Measurements from ENCODE around the gene MED17.

MED17 gene

DNA sequence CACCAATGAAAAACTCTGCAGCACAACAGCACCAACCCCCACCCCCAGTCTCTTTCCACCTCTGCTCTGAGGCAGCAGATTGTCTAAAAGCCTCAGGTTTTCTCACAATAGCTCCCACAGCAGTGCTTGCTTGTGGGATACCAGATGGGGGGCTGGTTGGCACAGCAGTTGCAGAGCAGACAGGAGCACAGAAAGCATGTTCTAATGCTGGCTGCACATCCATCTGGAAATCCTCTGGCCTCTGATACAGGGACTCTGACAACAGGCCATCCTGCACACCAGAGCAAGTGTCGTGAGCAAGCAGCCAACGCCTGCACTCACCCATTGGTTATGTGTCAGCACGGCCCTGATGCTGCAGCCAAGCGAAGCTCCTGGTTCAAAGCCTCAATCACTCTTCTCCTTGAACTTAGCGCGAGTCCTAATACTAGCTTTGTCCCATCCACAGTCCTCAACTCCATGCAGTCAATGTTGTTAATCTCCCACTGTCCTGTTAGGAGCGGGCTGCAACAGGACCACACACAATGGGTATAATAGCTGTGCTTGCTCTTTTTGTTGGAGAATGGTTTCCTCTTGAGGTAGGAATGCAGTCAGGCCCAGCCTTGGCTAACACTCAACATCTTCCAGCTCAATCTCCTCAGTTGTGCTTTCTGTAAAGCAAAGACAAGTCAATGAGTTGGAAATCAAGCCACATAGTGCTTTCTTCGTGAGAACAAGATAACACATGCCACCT, 36.0 kb downstream of the MED17 start:
- DNase-seq: no peak

DNA sequence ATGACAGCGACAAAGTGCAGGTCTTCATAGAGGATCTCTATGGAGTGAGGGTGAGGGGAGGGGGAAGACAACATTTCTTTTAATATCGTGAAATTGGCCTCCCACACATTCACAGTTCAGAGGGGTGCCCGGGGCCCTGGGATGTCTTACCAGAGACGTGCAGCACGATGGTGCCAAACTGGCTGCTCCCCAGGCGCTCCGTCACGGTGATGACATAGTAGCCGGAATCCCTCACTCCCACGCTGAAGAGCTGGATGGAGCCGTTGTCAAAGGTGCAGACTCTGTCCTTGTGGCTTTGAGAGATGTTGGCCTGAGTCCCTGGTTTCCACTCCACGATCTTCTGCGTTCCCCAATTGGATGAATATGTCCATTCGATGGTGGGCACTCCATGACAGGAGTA, 36.8 kb downstream of the MED17 start:
- no peak for DNase-seq

DNA sequence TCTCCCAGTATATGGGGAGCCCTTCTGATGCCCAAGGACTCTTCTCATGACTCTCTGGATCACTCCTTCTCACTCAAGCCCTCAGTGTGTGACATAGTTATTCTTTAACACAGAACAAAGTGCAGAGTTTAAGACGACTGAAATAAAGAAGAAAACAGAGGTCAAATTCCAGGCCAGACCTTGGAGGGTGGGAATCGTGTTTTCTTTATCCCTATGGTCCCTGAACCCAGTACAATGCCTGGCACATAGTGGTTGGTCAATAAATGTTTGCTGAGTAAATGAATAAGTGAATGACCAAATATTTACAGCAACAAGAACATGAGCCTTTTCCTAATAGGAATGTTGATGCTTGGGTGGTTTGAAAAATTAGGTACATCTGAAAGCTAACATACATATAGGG, 37.5 kb downstream of the MED17 start:
- DNase-seq: no peak

DNA sequence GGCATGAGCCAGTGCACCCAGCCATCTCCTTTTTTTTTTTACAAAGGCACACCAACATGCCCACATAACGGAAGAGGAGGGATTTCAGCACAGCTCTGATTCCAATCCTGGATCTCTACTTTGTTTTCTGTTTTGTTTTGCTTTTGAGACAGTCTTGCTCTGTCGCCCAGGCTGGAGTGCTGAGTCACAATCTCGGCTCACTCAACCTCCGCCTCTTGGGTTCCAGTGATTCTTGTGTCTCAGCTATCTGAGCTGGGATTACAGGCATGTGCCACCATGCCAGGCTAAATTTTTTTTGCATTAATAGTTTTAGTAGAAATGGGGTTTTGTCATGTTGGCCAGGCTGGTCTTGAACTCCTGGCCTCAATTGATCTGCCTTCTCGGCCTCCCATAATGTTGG, 38.3 kb downstream of the MED17 start:
- DNase-seq: no peak

DNA sequence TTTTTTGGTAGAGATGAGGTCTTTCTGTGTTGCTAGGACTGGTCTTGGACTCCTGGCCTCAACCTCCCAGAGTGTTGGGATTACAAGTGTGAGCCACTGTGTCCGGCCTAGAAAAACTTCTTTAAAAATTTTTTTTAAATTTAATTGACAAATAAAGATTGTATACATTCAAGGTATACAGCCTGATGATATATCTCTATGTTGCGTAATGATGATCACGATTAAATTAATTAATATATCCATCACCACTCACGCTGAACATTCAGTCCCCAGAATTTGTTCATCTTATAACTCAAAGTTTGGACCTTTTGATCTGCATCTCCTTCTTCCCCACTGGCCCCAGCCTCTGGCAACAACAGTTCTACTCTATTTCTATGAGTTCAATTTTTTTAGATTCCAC, 39.1 kb downstream of the MED17 start:
- no peak for DNase-seq

DNA sequence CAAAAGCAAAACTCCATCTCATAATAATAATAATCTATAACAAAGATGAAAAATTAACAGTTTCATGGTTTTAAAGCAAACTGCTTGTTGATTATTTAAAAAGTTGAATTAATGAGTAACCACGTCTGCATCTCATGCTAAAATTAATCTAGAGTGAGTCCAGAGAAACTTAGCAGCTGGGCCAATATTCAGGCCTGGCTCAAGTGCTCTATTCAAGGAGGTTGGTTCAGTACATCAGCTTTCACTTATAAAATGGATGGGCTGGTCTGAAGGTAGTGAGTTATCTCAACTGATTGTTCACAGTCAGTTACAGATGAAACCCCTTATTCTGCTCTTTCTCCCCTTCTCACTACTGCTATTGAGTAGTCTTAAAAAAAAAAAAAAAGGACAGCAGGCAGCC, 43.3 kb downstream of the MED17 start:
- no peak for DNase-seq

DNA sequence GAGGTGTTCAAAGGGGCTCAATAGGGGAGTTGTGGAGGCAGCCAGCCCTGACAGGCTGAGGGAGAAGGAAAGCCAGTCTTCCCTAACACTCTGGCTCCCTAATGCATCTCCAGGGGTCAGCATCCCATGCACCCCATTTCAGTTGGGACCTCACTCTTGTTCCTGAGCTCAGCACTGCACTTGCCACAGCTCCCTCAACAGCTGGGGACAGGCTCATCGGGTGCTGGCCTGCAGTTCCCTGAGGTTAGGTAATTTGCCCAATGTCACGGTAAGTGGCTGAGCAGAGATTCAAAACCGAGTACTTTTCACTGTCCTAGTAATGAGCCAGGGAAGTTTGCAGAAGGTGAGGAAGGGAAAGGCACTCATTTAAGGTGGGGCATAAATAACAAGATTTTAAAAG, 45.5 kb downstream of the MED17 start:
- DNase-seq: no peak

DNA sequence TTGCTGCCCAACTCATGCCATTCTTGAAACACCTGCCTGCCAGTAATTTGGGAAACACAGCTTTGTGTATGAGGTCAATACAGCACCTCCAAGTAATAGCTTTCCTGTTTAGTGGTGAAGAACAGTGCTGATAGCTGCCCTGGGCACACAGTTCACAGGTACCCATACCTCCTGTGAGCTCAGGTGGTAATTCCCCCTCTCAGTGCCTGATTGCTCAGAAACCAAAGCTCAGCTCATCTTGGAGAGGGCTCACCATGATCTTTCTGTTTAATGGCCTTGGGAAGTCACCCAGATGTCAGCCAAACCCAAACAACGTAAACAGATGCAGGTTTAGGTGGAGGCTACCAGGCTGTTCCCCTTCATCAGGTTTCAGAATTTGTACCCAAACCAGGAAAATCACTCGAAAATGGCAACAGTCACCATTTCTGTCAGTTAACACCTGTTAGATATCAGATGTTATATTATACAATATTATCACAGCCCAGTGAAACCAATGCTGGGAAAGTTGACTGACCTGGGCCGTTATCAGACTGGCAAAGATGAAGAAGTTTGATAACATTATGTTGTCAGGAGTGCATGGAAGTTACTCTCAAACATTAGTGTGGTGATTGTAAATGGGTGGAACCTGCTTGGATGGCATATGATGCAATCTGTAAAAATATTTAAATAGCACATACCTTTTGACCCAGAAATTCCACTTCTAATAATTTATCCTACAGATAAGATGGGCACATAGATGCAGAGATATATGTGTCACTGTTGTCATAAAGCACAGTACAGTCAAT, 47.5 kb downstream of the MED17 start:
- DNase-seq: no peak

DNA sequence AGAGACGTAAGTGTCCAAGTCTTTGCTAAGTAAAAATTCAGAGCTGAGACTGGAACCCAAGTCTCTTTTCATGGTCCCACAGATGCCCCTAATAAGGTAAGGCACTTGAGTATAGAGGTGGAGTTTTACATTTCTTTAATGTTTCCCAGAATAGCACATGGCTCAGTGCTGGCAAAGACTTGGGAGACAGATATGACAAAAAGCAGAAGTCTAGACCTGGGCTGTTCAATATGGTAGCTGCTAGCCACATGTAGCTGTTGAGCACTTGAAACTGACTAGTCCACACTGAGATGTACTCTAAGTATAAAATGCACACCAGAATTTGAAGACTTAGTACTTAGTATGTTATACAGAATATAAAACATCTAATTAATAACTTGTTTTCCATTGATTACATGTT, 48.7 kb downstream of the MED17 start:
- no peak for DNase-seq

DNA sequence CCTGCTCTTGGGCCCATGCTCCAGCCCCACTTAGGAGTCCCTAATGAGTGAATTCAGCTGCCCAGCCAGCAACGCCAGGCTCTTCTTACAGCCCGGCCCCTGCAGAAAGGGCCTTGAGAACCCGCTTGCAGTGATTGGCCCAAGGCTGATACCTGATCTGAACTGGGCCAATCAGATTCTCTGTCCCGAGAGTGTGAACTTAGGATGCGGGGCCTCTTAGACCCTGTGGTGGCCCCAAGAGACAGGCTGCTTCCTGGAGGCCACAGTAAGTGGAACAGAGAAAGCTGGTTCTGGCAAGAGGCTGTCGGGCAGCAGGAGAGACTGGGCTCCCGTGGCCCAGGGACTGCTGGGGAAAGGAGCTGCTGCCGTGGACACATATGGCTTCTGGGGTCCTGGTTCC, 54.9 kb downstream of the MED17 start:
- no peak for DNase-seq

DNA sequence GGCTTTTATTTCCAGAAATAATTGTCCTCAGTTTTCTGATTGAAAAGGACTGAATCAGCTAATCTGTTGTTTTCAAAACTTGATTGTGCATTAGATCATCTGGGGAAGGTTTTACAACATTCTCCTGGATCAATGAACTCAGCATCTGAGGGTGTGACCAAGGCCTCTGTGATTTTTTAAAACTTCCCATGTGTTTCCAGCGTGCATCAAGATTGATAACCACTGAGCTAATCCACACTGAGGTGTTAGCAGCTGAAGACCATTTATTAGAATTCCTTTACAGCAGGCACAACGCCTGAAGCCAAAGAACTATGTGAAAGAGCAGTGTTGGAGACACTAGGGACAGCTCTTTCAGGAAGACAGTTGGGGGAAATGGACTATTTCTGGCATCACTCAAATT, 56.1 kb downstream of the MED17 start:
- DNase-seq: no peak

DNA sequence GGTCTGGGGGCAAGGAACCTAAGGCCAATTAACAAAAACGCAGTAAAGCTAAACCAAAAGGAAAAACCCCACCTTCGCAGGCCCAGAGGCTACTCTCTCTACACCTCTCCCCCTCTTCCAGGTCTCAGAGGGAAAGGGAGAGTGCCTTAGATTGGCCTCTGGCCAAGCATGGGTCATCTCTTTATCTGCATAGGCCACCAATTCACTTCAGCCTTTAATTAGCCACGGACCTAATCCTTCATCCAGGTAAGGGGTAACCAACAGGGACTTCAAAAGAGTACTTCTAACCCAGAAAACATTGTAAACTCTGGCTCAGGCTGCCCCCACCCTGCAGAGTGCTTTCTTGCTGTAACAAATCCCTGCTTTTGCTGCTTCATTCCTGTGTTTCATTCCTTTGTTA, 56.9 kb downstream of the MED17 start:
- no peak for DNase-seq

DNA sequence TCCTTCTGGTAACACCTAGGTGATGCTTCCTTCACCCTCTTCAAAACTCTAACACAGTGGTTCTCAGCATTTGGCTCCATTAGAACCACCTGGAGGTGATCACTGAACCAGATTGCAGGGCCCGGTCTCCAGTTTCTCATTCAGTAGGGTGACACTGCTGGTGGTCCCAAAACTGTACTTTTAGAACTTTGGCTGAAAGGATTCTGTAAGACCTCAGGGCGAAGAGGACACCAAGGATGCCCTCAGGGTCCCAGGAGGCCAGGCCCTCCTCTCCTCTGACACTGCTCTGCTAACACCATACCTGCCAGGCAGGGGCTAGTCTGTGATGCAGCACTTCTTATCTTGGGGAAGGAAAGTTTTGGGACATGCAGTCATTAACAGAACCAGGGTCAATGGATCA, 57.4 kb downstream of the MED17 start:
- no peak for DNase-seq

DNA sequence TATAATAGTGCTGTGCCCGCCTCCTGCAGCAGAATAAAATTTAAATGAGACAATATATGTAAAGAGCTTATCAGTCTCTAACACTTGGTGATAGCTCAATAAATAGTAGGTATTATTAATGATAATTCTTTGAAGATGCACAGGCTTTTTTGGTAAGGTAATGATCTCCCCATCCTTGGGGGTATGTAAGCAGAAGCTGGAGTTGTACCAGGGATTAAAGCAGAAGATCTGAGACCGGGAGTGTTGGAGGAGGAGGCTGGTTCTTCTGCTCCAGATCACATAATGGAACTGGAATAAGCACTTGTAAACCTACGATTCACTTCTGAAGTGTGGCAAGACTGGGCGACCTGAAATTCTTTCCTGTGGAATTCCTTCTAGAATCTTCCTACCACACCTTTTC, 58.0 kb downstream of the MED17 start:
- no peak for DNase-seq

DNA sequence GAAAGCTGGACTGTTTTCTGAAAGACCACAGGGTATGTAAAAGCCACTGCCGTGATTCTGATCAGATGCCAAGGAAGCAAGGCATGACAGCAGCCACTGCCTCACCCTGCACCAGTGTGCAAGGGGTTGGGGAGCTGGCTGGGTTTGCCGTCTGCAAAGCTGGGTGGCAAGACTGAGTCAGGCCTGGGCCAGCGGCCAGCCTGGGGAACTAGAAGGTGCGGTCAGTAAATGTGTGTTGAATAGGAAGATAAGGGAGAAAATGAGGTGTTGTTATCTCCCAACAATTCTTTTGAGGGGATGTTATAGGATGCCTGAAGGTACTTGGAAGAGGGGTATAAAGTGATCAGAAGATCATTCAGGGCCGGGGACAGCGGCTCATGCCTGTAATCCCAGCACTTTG, 58.4 kb downstream of the MED17 start:
- no peak for DNase-seq

DNA sequence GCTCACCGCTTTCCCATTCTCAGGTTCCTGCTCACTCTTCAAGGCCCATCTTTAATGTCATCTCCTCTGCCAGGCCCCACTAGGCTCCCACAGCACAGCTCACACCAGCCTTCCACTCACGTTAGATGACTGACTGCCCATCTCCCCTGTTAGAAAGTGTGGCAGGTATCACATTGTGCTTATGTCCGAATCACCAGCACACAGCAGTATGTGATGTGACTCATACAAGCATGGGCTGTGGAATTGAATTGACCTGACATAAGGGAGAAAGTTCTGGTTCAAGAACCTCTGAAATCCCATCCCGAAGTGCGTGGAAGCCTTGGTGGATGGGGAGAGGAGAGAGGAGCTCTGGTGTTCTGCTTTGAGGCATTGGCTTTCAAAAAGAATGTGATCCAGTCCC, 59.8 kb downstream of the MED17 start:
- no peak for DNase-seq

DNA sequence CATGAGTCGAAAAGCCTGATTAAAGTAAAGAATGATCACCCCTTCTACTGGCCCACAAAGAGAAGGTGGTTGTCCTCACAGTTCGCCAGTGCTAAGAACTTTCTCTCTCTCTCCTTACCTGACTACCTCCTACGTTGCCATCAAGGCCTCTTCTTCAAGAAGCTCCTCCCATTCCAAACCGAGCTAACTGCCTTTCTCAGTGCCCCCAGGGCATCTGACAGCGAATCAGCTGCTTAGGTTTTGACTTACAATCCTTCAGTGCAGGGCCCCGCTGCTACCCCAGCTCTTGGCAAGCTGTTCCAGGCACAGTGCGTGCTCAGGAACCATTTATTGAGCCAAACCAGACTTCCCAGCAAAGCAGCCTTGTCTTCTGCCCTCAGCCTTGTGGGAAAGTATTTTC, 60.5 kb downstream of the MED17 start:
- DNase-seq: no peak

DNA sequence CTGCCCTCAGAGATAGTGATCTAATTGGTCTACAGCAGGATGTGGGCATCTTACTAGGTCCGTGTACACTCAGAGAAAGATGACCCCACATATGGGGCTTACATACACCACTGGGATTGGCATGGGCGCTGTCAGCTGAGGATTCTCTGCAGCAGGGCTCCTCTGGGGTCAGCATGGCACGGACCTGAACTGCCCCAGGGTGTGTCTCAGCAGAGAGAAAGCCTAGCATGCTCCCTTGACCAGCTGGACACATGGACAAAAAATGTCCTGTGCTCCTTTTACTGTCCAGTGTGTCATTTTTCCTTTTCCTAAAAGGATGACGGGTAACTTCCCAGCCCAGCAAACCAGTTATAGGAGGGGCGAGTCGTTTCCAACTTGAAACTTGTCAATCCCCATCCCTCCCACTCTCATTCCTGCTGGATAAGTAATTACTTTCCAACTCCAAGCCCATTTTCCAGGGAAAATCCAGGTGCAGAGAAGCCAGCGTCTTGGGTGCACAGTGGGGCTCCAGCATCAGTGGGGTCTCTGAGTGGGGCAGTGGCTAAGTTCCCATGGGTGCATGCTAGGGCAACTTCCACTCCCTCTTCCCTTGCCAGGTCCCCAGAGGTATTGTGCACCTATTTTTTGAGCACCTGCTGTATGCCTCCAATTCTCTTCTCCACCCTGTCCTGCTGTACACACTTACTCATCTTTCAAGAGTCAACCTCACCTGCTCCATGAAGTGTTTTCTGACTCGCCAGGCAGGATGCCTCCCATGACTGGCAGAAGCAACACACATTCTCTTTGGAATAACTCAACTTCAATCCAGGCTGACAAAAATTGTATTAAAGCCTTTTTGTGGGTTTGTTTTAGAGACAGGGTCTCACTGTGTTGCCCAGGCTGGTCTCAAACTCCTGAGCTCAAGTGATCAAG, 61.4 kb downstream of the MED17 start:
- no peak for DNase-seq

DNA sequence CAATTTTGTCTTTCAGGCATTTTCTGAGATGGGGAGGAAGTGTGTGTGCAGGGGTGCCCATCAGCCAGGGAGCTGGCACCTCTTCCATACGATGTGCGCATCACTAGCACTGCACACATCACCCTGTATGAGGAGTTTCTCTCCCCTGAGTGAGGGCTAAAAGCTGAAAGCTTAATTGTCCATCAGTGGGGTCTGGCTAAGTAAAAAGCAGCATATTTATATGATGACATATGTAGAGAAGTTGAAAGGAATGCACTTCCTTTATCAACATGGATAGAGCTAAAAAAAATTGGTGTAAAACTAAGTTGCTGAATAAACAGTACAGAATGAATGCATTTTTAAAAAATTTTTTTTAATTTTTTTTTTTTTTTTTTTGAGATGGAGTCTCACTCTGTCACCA, 62.3 kb downstream of the MED17 start:
- DNase-seq: no peak

DNA sequence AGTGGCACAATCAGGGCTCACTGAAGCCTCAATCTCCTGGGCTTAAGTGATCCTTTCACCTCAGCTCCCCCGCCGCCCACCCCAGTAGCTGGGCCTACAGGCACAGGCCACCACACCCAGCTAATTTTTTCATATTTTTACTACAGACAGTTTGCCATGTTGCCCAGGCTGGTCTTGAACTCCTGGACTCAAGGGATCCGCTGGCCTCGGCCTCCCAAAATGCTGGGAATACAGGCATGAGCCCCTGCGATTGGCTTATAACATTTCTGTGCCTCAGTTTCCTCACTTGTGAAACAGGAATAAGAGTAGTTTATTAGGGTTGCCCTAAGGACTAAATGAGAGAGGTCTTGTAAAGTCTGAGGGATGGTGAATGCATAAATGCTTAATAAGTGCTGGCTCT, 65.1 kb downstream of the MED17 start:
- no peak for DNase-seq

DNA sequence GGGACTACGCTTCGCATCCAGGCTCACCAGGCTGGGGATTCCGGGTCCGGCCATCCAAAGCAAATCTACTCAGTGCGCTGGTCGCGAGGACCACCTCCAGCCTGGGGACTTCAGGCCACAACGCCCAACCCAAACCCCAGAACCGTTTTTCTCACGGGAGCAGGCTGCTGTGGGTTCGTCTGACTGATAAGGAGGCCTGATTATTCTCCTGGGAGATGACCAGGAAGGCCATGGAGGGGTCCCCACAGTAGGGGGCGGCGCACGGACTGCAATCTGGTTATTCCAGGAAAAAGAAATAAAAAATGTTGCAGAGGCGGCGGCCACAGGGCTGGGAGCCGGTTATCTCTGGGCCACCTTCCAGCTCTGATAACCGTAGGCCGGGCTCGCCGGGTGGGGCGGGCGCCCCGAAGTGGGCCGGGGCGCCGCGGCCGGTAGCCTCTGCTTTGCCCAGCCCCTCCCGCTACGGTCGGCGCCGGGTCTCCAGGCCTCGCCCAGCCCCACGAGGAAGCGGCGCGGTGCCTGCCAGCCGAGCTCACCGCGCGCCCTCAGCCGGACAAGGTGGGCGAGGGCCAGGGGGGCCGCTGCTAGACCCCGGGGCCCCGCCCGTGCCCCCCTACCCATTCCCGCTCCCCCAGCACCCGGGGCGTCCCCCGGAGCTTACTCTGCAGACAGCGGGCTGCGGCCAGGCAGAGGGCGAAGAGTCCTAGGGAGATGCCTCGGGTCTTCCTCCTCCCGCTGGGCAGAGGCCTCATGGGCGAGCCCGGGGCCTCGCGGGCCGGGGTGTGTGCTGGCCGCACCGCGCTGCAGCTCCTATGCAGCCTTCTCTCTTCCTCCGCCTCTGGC, 65.9 kb downstream of the MED17 start:
- no peak for DNase-seq

DNA sequence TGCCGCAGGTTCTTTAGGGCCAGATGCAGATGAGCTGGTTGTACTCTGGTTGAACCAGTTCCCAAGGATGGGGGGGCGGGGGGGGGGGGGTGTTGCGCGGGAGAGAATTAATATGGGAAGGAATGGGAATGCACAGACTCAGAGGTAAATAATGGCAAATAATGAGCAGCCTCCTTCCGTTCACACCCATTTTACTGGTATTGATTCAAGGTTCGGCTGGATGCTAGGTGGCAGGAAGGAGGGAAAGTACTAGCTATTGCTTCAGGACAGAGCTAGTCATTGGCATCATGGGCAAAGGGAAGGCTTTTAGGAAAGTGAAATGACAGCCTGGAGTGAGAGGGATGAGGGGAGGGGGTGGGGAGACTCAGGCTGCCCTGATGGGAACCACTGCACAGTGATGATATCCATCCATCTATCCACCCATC, 66.5 kb downstream of the MED17 start, which contains the start of gene VSTM5:
Gene VSTM5 (minus strand): TSS at position 25 of the 425 bp plus-strand sequence. CDS start 116 bp downstream, outside the sequence.
- no peak for DNase-seq

DNA sequence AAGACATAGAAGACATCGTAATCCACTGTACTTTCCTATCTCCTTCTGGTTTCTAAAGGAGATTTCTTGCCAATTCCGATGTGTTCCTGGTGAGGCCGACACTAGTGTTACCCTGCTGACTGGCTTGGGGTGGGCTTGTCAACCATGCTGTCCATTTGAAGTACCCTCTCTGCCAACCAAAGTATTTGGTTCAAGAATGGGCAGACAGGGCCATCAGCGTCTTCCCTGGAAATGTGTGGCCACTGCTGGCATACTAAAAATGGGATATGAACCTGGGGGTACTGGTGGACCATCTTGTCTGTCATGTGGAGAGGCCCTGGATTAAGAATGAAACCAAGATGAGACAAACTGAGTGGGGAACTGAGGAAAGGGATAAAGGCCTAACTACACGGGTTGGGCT, 68.2 kb downstream of the MED17 start:
- no peak for DNase-seq

All from CD4-positive, alpha-beta T cell treated with Interleukin-10 for 1 hour (primary cell).